ENCODE measurements around the gene REEP2. TPM values are rescaled to one million over a fixed set of nuclear protein-coding genes. Genes with fewer than 3 reads are reported as not detected.

Gene REEP2, protein sequence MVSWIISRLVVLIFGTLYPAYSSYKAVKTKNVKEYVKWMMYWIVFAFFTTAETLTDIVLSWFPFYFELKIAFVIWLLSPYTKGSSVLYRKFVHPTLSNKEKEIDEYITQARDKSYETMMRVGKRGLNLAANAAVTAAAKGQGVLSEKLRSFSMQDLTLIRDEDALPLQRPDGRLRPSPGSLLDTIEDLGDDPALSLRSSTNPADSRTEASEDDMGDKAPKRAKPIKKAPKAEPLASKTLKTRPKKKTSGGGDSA
- total RNA-seq = 0.65 and 1.0 TPM in 2 replicates

DNA sequence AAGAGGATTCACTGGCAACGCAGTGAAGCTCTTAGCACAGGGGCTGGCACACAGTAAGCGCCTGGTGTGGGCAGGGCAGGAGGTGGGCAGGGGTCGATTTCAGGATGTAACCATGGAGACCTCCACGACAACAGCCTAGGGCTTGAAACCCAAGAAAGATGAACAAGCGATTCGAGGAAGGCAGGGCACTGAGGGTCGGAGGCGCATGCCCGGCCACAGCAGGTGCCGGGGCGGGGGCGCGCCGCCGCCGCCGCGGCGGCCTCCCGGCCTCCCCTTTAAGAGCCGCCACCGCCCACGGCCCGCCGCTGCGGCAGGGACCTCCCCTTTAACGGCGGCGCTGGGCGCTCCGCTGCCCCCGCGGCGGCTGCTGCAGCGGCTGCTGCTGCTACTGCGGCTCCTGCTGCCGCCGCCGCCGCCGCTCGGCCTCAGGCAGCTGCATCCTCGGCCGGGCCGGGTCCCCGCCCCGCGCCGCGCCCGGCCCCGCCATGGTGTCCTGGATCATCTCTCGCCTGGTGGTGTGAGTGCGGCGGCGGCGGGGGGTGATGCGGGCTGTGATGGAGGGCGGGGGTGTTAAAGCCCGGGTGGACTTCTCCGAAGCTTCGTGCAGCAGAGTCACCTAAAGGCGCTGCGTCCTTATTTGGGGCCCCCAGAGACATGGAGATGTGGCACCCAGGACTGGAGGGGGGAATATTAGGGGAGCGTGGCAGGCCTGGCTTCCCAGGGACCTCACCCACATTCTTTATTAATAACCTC lies at the start of gene REEP2:
Gene REEP2 (plus strand): TSS at position 334 of the 753 bp plus-strand sequence. CDS start 152 bp downstream, at position 486.

DNA sequence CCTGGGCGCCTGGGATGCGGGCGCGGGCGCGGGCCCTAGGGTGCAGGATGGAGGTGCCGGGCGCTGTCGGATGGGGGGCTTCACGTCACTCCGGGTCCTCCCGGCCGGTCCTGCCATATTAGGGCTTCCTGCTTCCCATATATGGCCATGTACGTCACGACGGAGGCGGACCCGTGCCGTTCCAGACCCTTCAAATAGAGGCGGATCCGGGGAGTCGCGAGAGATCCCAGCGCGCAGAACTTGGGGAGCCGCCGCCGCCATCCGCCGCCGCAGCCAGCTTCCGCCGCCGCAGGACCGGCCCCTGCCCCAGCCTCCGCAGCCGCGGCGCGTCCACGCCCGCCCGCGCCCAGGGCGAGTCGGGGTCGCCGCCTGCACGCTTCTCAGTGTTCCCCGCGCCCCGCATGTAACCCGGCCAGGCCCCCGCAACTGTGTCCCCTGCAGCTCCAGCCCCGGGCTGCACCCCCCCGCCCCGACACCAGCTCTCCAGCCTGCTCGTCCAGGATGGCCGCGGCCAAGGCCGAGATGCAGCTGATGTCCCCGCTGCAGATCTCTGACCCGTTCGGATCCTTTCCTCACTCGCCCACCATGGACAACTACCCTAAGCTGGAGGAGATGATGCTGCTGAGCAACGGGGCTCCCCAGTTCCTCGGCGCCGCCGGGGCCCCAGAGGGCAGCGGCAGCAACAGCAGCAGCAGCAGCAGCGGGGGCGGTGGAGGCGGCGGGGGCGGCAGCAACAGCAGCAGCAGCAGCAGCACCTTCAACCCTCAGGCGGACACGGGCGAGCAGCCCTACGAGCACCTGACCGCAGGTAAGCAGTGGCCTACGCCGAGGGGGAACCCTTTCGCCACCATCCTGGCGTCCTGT lies 26.6 kb downstream of the REEP2 start, which contains the start of gene EGR1:
Gene EGR1 (plus strand): TSS at position 219 of the 864 bp plus-strand sequence. CDS start 283 bp downstream, at position 502.

Other genes starting within 250 kb of the REEP2 start
- gene CDC23, start 225.7 kb upstream of the REEP2 start, total RNA-seq = 29.9 and 31.0 TPM in 2 replicates
- gene GFRA3, start 164.4 kb upstream of the REEP2 start, total RNA-seq = not detected in 2 replicates
- gene CDC25C, start 107.3 kb upstream of the REEP2 start, total RNA-seq = 0.98 and 1.4 TPM in 2 replicates
- gene FAM53C, start 100.8 kb upstream of the REEP2 start, total RNA-seq = 31.8 and 32.6 TPM in 2 replicates
- gene KDM3B, start 86.4 kb upstream of the REEP2 start, total RNA-seq = 55.4 and 57.3 TPM in 2 replicates
- gene EGR1, start 26.4 kb downstream of the REEP2 start, total RNA-seq = 2.7 and 3.4 TPM in 2 replicates
- 81.7 and 103 TPM in 2 replicates for gene ETF1, start 104.2 kb downstream of the REEP2 start, total RNA-seq
- 180 and 204 TPM in 2 replicates for gene HSPA9, start 136.3 kb downstream of the REEP2 start, total RNA-seq